A172 (cell line): ENCODE measurements around the gene ADARB1. TPM values are rescaled to one million over a fixed set of nuclear protein-coding genes. Genes with fewer than 3 reads are reported as not detected.

Source experiments
- DNase-seq: peaks from one replicate; pipeline ENCODE4 v3.0.0-alpha.2; 2015; ENCODE audit warnings: low spot score
- total RNA-seq: library from RNA; depleted of rRNA; stranded (reverse); fragments of >200 nt; shearing (Covaris generic); gene quantifications from 2 replicates; pipeline ENCODE4 v1.2.3, GENCODE V29; 2014; rRNA removed

The ADARB1 gene
- total RNA-seq, 1 experiment from 2014 or later: 15.7 TPM

DNA sequence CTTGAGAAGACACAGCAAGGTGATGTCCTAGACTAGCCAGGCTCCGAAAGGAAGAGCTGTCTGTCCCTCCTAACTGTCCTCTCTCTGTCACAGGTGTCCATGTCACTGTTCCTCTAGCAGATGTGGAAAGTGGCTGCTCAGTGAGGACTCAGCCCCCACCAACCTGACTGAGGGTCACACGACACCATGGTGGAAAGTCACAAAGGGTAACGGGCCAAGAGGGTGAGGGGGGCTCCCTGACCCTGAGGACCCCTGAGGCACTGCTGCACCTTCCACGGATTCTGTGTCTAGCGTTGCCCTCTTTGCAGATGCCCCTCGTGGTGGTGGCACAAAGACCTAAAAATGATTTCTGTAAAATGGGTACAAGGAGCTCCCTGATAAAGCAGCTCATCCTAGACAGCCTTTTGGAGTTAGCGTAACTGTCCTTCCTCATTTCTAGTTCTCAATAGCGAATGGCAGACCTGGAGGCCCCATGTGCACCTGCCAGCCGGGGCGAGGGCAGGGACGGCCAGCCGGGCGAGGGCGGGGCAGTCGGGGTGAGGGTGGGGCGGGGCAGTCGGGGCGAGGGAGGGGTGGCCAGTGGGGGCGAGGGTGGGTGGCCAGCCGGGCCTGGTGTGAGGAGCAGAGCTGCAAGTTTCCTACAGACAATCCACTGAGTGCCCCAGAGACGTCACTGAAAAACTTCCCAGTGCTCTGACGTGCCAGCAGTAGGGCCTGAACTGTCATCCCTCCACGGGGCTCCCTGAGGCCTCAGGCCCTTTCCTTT, 189.9 kb downstream of the ADARB1 start:
- DNase-seq: no peak

DNA sequence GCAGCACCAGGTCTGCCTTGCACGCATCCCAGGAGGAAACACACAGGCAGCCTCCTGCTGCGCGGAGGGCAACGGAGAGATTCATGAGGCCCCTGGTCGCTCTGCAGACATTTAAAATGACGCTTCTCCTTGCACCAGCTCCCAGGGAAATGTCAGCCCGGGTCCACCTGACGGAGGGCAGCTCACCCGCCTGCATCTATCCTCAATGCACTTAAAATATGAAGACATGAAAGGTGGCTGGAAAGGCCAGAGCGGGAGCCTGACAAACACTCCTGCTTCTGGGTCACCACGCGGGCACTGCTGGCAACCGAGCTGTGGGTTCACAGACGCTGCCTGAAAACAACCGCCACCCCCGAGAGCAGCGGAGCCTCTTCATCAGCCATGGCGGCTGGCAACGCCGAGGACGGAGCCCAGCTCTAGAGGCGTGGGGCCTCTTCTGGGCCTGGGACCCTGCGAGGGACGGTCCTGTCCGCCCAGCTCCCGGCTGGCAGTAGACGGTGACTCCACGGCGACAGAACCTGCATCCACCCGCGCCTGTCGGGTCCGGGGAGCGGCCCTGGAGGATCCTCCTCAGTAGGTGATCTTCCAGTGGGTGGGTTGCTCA, 190.6 kb downstream of the ADARB1 start:
- DNase-seq: no peak

DNA sequence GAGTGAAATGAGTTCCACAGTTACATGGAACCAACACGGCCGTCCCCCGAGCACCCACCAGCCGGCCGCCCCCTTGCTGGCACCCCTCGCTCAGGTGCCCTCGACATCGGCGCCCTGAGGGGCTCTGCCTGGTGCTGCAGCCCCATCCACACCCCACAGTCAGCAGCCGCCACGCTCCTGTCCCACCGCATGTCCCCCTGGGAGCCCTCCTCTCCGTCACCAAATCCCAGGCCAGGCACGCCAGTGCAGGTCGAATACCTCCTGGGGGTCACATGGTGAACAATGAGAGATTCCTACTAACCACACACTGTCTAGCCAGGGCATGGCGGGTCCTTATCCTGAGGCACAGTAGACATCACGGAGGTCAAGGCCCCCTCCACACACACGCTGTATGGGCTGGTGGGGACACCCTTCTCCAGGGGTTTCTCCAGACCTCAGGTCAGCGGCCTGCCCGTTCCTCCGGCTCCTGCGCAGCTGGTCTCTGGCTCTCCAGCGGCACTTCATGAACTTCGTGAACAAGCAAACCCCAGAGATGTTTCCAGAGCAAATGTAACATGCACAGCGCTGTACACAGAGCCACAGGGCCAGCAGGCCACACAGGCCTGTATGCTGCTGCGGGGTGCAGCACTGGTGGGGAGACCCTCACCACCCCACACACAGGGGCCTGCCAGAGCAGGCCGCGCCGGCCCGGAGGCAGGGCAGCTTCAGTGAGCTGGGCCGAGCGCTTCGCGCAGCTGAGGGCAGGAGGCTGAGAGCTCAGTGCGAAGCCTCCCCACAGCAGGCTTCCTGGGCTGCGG, 191.5 kb downstream of the ADARB1 start:
- no peak for DNase-seq

DNA sequence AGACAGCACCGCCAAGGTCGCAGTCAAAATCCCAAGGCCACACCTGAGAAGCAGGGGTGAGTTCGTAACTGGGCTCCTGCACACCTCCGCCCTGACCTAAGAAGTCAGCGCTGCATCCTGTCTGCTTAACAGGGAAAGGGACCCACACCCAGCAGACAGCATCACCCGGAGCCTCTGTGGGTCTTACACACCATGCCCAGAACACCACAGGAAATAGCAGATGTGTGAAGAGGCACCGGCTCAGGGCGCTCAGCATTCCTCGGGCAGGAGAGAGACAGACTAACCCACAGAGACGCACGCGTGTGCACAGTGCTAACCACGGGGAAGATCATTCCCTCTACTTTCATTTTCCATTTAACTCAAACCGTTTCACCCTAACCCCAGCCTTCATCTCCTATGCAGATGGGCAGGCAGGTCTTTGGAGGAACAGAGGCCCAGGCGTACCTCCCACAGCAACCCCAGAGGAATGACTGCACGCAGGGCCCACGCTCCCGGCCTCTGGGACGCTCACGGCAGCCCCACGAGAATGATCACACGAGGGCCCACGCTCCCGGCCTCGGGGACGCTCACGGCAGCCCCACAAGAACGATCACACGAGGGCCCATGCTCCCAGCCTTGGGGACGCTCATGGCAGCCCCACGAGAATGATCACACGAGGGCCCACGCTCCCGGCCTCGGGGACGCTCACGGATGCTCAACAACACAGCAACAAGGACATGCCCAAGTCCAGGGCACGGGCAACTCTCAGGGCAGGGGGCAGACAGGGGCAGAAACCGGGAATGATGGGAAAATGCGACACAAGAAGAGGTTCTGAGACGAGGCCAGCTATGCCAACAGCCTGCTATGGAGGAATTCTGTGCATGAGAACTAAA, 192.4 kb downstream of the ADARB1 start:
- DNase-seq: no peak

DNA sequence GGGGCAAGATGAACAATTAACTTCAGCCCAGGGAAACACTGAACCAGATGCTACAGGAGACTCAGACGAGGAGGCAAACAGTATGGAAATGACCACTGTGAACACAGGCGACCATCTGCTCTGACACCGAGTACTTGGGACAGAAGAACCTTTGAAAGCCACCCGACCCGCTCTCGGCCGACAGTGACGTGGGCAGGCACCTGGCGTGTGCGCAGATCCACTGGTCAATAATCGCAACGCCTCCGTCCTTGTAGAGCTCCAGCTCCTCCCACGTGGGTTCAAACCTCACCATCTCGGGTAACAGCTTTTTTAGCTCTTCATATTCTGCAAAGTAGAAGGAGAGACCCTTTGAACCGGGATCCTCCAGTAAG, 193.0 kb downstream of the ADARB1 start:
- no peak for DNase-seq

DNA sequence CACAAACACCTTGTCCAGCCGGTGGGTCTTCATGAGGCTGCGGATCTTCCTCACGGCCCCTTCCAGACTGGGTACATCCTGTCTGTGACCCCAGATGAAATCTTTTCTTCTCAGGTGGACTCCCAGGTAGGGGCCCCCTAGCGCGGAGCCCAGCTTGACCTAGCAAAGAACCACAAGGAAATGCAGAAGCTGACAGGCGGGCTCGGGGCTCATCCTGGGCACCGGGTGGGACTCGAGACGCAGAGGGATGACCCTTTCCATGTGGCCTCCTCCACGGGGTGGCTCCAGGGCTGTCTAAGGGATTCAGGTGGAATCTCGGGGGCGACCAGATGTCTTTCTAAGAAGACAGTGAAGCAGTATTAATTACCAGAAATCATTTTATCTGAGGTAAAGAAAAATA, 195.5 kb downstream of the ADARB1 start:
- no peak for DNase-seq

DNA sequence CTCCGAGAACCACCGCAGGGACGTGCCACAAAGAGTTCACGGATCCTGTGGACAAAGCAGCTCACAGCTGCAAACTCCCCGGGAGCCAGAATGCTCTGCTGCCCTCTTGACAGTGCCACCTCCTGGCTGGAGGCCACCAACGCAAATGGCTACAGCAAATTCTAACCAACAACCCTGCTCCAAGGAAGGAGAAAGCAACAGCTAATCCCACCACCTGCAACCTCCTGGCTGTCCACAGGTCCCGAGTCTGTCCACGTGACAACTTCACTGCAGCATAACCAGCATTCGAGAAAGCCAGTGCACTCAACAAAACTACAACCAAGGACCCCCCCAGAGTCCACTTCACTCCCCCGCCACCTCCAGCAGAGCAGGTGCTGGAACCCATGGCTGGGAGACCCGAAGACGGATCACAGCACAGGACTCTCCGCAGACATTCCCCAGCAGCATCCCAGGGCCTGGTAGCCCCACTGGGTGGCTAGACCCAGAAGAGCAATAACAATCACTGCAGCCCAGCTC, 196.0 kb downstream of the ADARB1 start:
- peak; percentile 37 for DNase-seq

Other genes starting within 250 kb of the ADARB1 start
- gene PTTG1IP, start 200.9 kb upstream of the ADARB1 start, total RNA-seq: 637 and 713 TPM in 2 replicates
- 0.19 and 1.2 TPM in 2 replicates for gene ITGB2, start 153.7 kb upstream of the ADARB1 start, total RNA-seq
- gene SLX9, start 134.6 kb upstream of the ADARB1 start, total RNA-seq: 33.6 and 42.6 TPM in 2 replicates
- 31.0 and 31.9 TPM in 2 replicates for gene POFUT2, start 213.3 kb downstream of the ADARB1 start, total RNA-seq